DOHH2 (cell line): Measurements from ENCODE around the gene ENOX1.

Source experiments
- H3F3A ChIP-seq: fragments of 200-600 bp; sonication (generic), shearing (Covaris generic); 2 replicates; pipeline ENCODE4 v1.6.0; 2016; ENCODE audit warnings: antibody characterized with exemption, mild to moderate bottlenecking; ENCODE audit not compliant: control insufficient read depth, insufficient read depth
- H3K27ac ChIP-seq: fragments of 200-600 bp; sonication (generic); 2 replicates; pipeline ENCODE4 v1.5.1; 2014; ENCODE audit warnings: low read depth, mild to moderate bottlenecking, low read length, moderate library complexity
- H3K27me3 ChIP-seq: fragments of 200-600 bp; sonication (generic); 2 replicates; pipeline ENCODE4 v1.6.1; 2014; ENCODE audit warnings: mild to moderate bottlenecking, low read length, mixed read lengths; ENCODE audit not compliant: control insufficient read depth
- H3K36me3 ChIP-seq: fragments of 200-600 bp; sonication (generic); 2 replicates; pipeline ENCODE4 v1.6.1; 2014; ENCODE audit warnings: mild to moderate bottlenecking, low read length, moderate library complexity, mixed read lengths; ENCODE audit not compliant: control insufficient read depth
- H3K4me1 ChIP-seq: fragments of 200-600 bp; sonication (generic); 2 replicates; pipeline ENCODE4 v1.6.1; 2014; ENCODE audit warnings: mild to moderate bottlenecking, low read length, mixed read lengths; ENCODE audit not compliant: control insufficient read depth
- H3K4me2 ChIP-seq: fragments of 200-600 bp; sonication (generic); 2 replicates; pipeline ENCODE4 v1.6.0; 2014; ENCODE audit warnings: mild to moderate bottlenecking, low read length, moderate library complexity
- H3K4me3 ChIP-seq: fragments of 200-600 bp; sonication (generic); 2 replicates; pipeline ENCODE4 v1.5.1; 2014; ENCODE audit warnings: mild to moderate bottlenecking, low read length, mixed read lengths
- H3K79me2 ChIP-seq: fragments of 200-600 bp; sonication (generic); 2 replicates; pipeline ENCODE4 v1.6.1; 2014; ENCODE audit warnings: mild to moderate bottlenecking, low read length, mixed read lengths; ENCODE audit not compliant: control insufficient read depth
- H3K9me2 ChIP-seq: fragments of 200-600 bp; sonication (generic); replicated peaks from 2 replicates; pipeline ENCODE4 v1.6.1; 2014; ENCODE audit warnings: mild to moderate bottlenecking, low read length, mixed read lengths; ENCODE audit not compliant: control insufficient read depth
- H3K9me3 ChIP-seq: fragments of 200-600 bp; sonication (generic); 2 replicates; pipeline ENCODE4 v1.6.1; 2014; ENCODE audit warnings: antibody characterized with exemption, low read length, mixed read lengths; ENCODE audit not compliant: control insufficient read depth, insufficient read depth
- H4K20me1 ChIP-seq: fragments of 200-600 bp; sonication (generic); 2 replicates; pipeline ENCODE4 v1.6.0; 2014; ENCODE audit warnings: low read depth, mild to moderate bottlenecking, antibody characterized with exemption, low read length, moderate library complexity; ENCODE audit not compliant: control insufficient read depth, insufficient read depth
- CTCF ChIP-seq: fragments of 200-600 bp; sonication (generic); IDR thresholded peaks from one replicate; pipeline ENCODE4 v1.5.1; 2014; ENCODE audit warnings: antibody characterized with exemption, mild to moderate bottlenecking, low read depth, low read length; ENCODE audit not compliant: poor library complexity, severe bottlenecking
- EZH2phosphoT487 ChIP-seq: fragments of 200-600 bp; sonication (generic); IDR thresholded peaks from 2 replicates; pipeline ENCODE4 v1.6.1; 2017; ENCODE audit warnings: borderline replicate concordance, mild to moderate bottlenecking, antibody characterized with exemption, low read length, moderate library complexity, mixed read lengths

Gene ENOX1

GRCh38 chr13:43377149-43377548 lies 409.6 kb downstream of the ENOX1 start:
- Histone ChIP-seq H3F3A (no peaks in the 10 kb centered on the region), H3K4me1 (no peaks in the 10 kb centered on the region), H3K36me3 (no peaks in the 10 kb centered on the region)

GRCh38 chr13:43376596-43376995 lies 410.2 kb downstream of the ENOX1 start:
- no peaks in the 10 kb centered on the region for H3K4me1 ChIP-seq
- H3K9me3 ChIP-seq, result no peaks in the 10 kb centered on the region
- H3K9me2 ChIP-seq, result no peaks in the 10 kb centered on the region
- no peaks in the 10 kb centered on the region for H3K36me3 ChIP-seq
- no peak for TF ChIP-seq CTCF
- TF ChIP-seq EZH2phosphoT487, result no peak
- no peak overlapping the region for H3K4me3 ChIP-seq
- H3F3A ChIP-seq, result no peaks in the 10 kb centered on the region
- H3K4me2 ChIP-seq, result no peak overlapping the region
- no peaks in the 10 kb centered on the region for H3K27me3 ChIP-seq
- no peaks in the 10 kb centered on the region for H3K79me2 ChIP-seq
- H4K20me1 ChIP-seq, result no peaks in the 10 kb centered on the region
- H3K27ac ChIP-seq, result no peak overlapping the region

More at GRCh38 chr13:43377149-43377548, 409.6 kb downstream of the ENOX1 start:
- no peak overlapping the region for H3K4me3 ChIP-seq
- TF ChIP-seq CTCF, result no peak
- no peak for TF ChIP-seq EZH2phosphoT487
- no peak overlapping the region for H3K4me2 ChIP-seq
- H4K20me1 ChIP-seq, result no peaks in the 10 kb centered on the region
- no peaks in the 10 kb centered on the region for H3K9me3 ChIP-seq
- H3K9me2 ChIP-seq, result no peaks in the 10 kb centered on the region
- H3K27me3 ChIP-seq, result no peaks in the 10 kb centered on the region
- no peaks in the 10 kb centered on the region for H3K79me2 ChIP-seq
- H3K27ac ChIP-seq, result no peak overlapping the region

GRCh38 chr13:43375797-43376465 lies 410.8 kb downstream of the ENOX1 start:
- no peaks in the 10 kb centered on the region for H3K27me3 ChIP-seq
- no peaks in the 10 kb centered on the region for H4K20me1 ChIP-seq
- no peaks in the 10 kb centered on the region for H3K9me2 ChIP-seq
- no peak overlapping the region for H3K27ac ChIP-seq
- no peaks in the 10 kb centered on the region for H3K79me2 ChIP-seq
- TF ChIP-seq CTCF, result no peak
- TF ChIP-seq EZH2phosphoT487, result no peak
- no peaks in the 10 kb centered on the region for H3K36me3 ChIP-seq
- no peaks in the 10 kb centered on the region for H3K9me3 ChIP-seq
- no peak overlapping the region for H3K4me2 ChIP-seq
- no peak overlapping the region for H3K4me3 ChIP-seq
- H3F3A ChIP-seq, result no peaks in the 10 kb centered on the region
- no peaks in the 10 kb centered on the region for H3K4me1 ChIP-seq
